Measurements from ENCODE around the gene PKDCC.

DNA sequence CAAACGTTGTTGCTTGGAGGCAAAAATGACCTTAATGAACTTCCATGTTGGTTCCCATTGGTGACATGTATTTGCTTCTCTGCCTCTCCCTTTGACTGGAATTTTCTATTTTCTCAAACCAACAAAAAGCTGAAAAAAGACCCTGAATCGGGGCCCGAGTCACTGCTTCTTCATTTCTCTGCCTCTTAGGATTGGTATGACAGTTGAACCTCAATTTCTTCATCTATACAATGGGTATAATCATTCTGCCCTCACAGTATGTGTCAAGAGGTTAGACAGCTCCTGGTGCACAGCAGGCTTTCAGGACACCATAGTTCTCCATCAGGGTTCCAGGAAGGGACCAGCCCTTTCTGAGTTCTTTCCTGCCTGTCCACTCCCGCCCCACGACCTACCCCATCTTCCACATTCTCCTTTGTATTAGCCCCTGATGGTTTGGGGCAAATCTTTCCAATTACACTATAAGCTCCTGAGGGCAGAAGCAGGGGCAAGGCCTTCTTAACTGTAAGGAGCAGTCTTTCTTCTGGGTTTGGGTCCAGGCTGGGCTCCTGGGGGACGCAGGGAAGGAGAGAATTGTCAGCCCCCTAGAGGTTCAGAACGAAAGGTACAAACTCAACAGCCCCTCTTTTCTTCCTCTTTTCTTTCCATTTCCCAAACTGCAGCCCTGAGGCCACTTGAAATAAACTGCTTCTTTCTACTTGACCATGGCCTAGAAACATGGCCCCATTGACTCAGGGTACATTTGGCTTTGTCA is 6.3 kb upstream of the PKDCC start:
- TF ChIP-seq, protein P1, sequence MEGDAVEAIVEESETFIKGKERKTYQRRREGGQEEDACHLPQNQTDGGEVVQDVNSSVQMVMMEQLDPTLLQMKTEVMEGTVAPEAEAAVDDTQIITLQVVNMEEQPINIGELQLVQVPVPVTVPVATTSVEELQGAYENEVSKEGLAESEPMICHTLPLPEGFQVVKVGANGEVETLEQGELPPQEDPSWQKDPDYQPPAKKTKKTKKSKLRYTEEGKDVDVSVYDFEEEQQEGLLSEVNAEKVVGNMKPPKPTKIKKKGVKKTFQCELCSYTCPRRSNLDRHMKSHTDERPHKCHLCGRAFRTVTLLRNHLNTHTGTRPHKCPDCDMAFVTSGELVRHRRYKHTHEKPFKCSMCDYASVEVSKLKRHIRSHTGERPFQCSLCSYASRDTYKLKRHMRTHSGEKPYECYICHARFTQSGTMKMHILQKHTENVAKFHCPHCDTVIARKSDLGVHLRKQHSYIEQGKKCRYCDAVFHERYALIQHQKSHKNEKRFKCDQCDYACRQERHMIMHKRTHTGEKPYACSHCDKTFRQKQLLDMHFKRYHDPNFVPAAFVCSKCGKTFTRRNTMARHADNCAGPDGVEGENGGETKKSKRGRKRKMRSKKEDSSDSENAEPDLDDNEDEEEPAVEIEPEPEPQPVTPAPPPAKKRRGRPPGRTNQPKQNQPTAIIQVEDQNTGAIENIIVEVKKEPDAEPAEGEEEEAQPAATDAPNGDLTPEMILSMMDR (IDR thresholded peaks at IDR 0.05): no peak
- TF ChIP-seq EZH2 (IDR thresholded peaks at IDR 0.05; ENCODE audit: borderline replicate concordance, insufficient read depth, low read depth, low read length, poor library complexity, severe bottlenecking): no peak
